PC-9 (cell line): ENCODE measurements around the gene EVL.

ENCODE experiments used
- EZH2 ChIP-seq: fragments of 200-600 bp; sonication (generic); IDR thresholded peaks from 2 replicates; pipeline ENCODE4 v1.8.0; 2017; ENCODE audit warnings: antibody characterized with exemption, low read depth
- TF ChIP-seq, protein P1 (sequence below): fragments of 200-600 bp; sonication (generic); conservative IDR thresholded peaks from 2 replicates; pipeline ENCODE4 v1.6.1; 2017; ENCODE audit warnings: mixed run types, antibody characterized with exemption, mild to moderate bottlenecking, moderate library complexity

DNA sequence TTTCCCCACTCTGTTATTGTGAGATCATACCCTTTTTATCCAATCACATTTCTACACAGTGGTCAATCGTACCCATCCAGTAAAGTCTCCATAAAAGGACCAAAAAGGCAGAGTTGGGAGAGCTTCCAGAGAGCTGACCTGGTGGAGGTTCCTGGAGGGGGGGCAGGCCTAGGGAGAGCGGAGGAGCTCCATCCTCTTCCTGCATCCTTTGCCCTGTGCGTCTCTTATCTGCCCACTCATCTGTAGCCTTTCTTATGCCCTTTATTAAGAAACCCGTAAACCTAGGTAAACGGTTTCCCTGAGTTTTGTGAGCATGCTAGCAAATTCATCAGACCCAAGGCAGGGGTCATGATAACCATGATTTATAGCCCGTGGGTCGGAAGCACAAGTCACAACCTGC, 26.2 kb downstream of the EVL start:
- TF ChIP-seq, protein P1, sequence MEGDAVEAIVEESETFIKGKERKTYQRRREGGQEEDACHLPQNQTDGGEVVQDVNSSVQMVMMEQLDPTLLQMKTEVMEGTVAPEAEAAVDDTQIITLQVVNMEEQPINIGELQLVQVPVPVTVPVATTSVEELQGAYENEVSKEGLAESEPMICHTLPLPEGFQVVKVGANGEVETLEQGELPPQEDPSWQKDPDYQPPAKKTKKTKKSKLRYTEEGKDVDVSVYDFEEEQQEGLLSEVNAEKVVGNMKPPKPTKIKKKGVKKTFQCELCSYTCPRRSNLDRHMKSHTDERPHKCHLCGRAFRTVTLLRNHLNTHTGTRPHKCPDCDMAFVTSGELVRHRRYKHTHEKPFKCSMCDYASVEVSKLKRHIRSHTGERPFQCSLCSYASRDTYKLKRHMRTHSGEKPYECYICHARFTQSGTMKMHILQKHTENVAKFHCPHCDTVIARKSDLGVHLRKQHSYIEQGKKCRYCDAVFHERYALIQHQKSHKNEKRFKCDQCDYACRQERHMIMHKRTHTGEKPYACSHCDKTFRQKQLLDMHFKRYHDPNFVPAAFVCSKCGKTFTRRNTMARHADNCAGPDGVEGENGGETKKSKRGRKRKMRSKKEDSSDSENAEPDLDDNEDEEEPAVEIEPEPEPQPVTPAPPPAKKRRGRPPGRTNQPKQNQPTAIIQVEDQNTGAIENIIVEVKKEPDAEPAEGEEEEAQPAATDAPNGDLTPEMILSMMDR = no peak
- no peak for TF ChIP-seq EZH2
